Measurements from ENCODE around the gene IGFALS. TPM values are rescaled to one million over a fixed set of nuclear protein-coding genes. Genes with fewer than 3 reads are reported as not detected.

The IGFALS gene
- total and polyA plus RNA-seq, 2 of the 4 experiments (the other 2 are of a cell fraction), result not detected

DNA sequence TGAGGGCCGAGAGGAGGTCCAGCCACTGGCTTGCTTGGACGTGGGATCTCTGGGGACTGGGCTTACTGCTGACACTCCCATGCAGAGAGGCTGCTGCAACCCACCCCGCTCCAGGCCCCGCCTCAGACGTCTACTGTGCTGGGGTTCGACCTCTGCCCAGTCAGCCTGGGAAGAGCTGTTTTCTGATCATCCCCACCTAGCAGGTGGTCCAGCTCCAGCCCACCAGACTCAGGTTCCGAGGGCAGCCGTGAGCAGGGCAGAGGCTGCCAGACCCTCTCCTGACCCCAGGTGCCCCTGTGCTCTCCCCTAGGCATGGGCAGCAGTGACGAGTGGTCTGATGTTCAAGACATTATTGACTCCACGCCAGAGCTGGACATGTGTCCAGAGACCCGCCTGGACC, 45.6 kb downstream of the IGFALS start:
- ATAC-seq (ENCODE audit: low read depth), result no peak
- Histone ChIP-seq H3K4me1 (ENCODE audit: control insufficient read depth, insufficient read depth, low read length) (peaks cover 2% of the 10 kb centered on the region; the same call in 1 of the 2 replicates), H3K23ac (ENCODE audit: low read depth, low read length) (no peak overlapping the region), H2BK120ac (ENCODE audit: low read depth, low read length) (no peak overlapping the region), H4K91ac (ENCODE audit: insufficient read depth, low read depth, low read length) (no peak overlapping the region), H3K4me3 (ENCODE audit: insufficient read depth, low read depth, low read length) (no peak overlapping the region), H3K9me3 (ENCODE audit: control insufficient read depth, insufficient read depth, low read length) (no peaks in the 10 kb centered on the region), H2BK5ac (ENCODE audit: low read depth, low read length, poor library complexity, severe bottlenecking) (no peak overlapping the region), H2AK5ac (ENCODE audit: low read depth, low read length) (no peak overlapping the region), H3K27ac (ENCODE audit: insufficient read depth, low read length) (no peak overlapping the region), H3K4ac (ENCODE audit: low read depth, low read length) (no peak overlapping the region), H2AFZ (replicated peaks; ENCODE audit: low read length, poor library complexity) (no peak overlapping the region), H3K14ac (replicated peaks; ENCODE audit: low read depth, low read length) (no peak overlapping the region), H3K27me3 (ENCODE audit: control insufficient read depth, insufficient read depth, low read length) (no peaks in the 10 kb centered on the region), H2AK9ac (replicated peaks; ENCODE audit: low read depth, low read length, poor library complexity) (no peak overlapping the region), H3K9me1 (ENCODE audit: insufficient read depth, low read length) (peaks cover 6% of the 10 kb centered on the region; the same call in 1 of the 2 replicates), H3K79me1 (ENCODE audit: low read depth in 1 of 2, low read length in 2 of 2) (peaks cover 15 to 42% of the 10 kb centered on the region in 2 experiments; a peak in 2 of 4 replicates), H4K8ac (ENCODE audit: low read depth in 2 of 2, low read length in 2 of 2) (no peak overlapping the region), H3K36me3 (ENCODE audit: control insufficient read depth, insufficient read depth, low read length) (peaks cover 68% of the 10 kb centered on the region), H3K4me2 (ENCODE audit: low read depth, low read length) (no peak overlapping the region), H2BK15ac (ENCODE audit: low read depth, low read length) (no peak overlapping the region), H3K9ac (ENCODE audit: low read depth, low read length) (no peak overlapping the region), H3K18ac (ENCODE audit: low read depth, low read length) (no peak overlapping the region), H3K56ac (ENCODE audit: extremely low read depth, insufficient read depth, low read length) (no peak overlapping the region), H2BK20ac (ENCODE audit: low read depth, low read length) (no peak overlapping the region), H4K5ac (ENCODE audit: low read depth, low read length) (no peak overlapping the region), H4K20me1 (ENCODE audit: insufficient read depth, low read length) (peaks cover 11% of the 10 kb centered on the region; the same call in 1 of the 2 replicates)
- intact Hi-C loops (cut with micrococcal nuclease), result no loop called here
- in situ Hi-C loops (cut with MboI; ENCODE audit: low sequenced_read_pairs), result no loop called here
- DNase-seq, result no peak
- CTCF ChIA-PET, result no interaction called here
- POLR2A ChIA-PET (ENCODE audit: unreplicated experiment), result no interaction called here
- TF ChIP-seq RFX5 (IDR thresholded peaks at IDR 0.05; ENCODE audit: low read depth, low read length) (no peak), MAFK (IDR thresholded peaks at IDR 0.05; ENCODE audit: low read depth, low read length) (no peak), RAD21 (IDR thresholded peaks at IDR 0.05; ENCODE audit: low read length) (no peak), FOS (IDR thresholded peaks at IDR 0.05; ENCODE audit: low read depth, low read length) (no peak), CEBPB (IDR thresholded peaks at IDR 0.05; ENCODE audit: low read depth, low read length) (no peak), RCOR1 (IDR thresholded peaks at IDR 0.05; ENCODE audit: insufficient replicate concordance, low read length) (no peak), MXI1 (IDR thresholded peaks at IDR 0.05; ENCODE audit: borderline replicate concordance, low read depth, low read length) (no peak), NFE2L2 (IDR thresholded peaks at IDR 0.05; ENCODE audit: low read depth, low read length) (no peak), BHLHE40 (IDR thresholded peaks at IDR 0.05; ENCODE audit: low read depth, low read length) (no peak), CTCF (conservative IDR thresholded peaks at IDR 0.05; ENCODE audit: low read depth, low read length) (no peak), CHD1 (IDR thresholded peaks at IDR 0.05; ENCODE audit: low read depth, low read length) (no peak), SMC3 (IDR thresholded peaks at IDR 0.05; ENCODE audit: low read depth, low read length) (no peak), POLR2A (IDR thresholded peaks at IDR 0.05; ENCODE audit: low read depth, low read length) (no peak)
- BruUV-seq (replicated peaks), result no TSS peak
- dilution Hi-C loops (cut with HindIII; ENCODE audit: low sequenced_read_pairs, unreplicated experiment), result no loop called here
- WGBS, 2 experiments (ENCODE audit: extremely low coverage in 2 of 2, insufficient read length in 1 of 2), result 93% methylated on average over 7 of the region's 11 CpGs; no CpG with 5 or more reads in 1 of the 2 experiments
